ENCODE results near the gene JAKMIP1. TPM values are rescaled to one million over a fixed set of nuclear protein-coding genes. Genes with fewer than 3 reads are reported as not detected.
A peak's percentile ranks its signal among the peaks of the same experiment; 100 is the strongest.

The JAKMIP1 gene
- polyA plus RNA-seq, 6 donors from 2014 or later = not detected

GRCh38 chr4:6233929-6234328 lies 33.6 kb upstream of the JAKMIP1 start:
- Mint-ChIP-seq H3K27me3 (peaks cover 0 to 5% (median under 1%) of the 10 kb centered on the region in 3 donors), H3K27ac (no peak overlapping the region), H3K4me1 (no peaks in the 10 kb centered on the region), H3K36me3 (no peaks in the 10 kb centered on the region), H3K9me3 (no peaks in the 10 kb centered on the region), H3K4me3 (no peak overlapping the region)
- DNase-seq = no peak
- ATAC-seq (ENCODE audit: low read depth in 2 of 2) = no peak

GRCh38 chr4:6232836-6233785 lies 32.8 kb upstream of the JAKMIP1 start:
- H3K27me3 Mint-ChIP-seq = peaks cover 0 to 10% (median 5%) of the 10 kb centered on the region in 3 donors
- H3K9me3 Mint-ChIP-seq = no peaks in the 10 kb centered on the region
- no peak overlapping the region for H3K27ac Mint-ChIP-seq
- H3K36me3 Mint-ChIP-seq = no peaks in the 10 kb centered on the region
- DNase-seq (no peak), ATAC-seq (ENCODE audit: low read depth in 2 of 2) (no peak)
- no peaks in the 10 kb centered on the region for H3K4me1 Mint-ChIP-seq
- no peak overlapping the region for H3K4me3 Mint-ChIP-seq

GRCh38 chr4:6231663-6232165 lies 31.4 kb upstream of the JAKMIP1 start:
- no peak for ATAC-seq (ENCODE audit: low read depth in 2 of 2)
- Mint-ChIP-seq H3K4me1 (no peaks in the 10 kb centered on the region), H3K4me3 (no peak overlapping the region), H3K9me3 (no peaks in the 10 kb centered on the region), H3K27me3 (peaks cover 5 to 17% (median 7%) of the 10 kb centered on the region in 3 donors), H3K36me3 (no peaks in the 10 kb centered on the region), H3K27ac (no peak overlapping the region)
- DNase-seq = no peak

- no peaks in the 10 kb centered on the region for H3K9me3 Mint-ChIP-seq
- ATAC-seq (ENCODE audit: low read depth in 2 of 2) (no peak), DNase-seq (no peak)
- H3K4me3 Mint-ChIP-seq = no peak overlapping the region
- no peaks in the 10 kb centered on the region for H3K36me3 Mint-ChIP-seq
- peaks cover 5 to 24% (median 14%) of the 10 kb centered on the region in 3 donors for H3K27me3 Mint-ChIP-seq
- no peaks in the 10 kb centered on the region for H3K4me1 Mint-ChIP-seq
- no peak overlapping the region for H3K27ac Mint-ChIP-seq
Observed at GRCh38 chr4:6230827-6231662, 30.7 kb upstream of the JAKMIP1 start.

- DNase-seq (no peak), ATAC-seq (ENCODE audit: low read depth in 2 of 2) (no peak)
- H3K27ac Mint-ChIP-seq = no peak overlapping the region
- H3K9me3 Mint-ChIP-seq = no peaks in the 10 kb centered on the region
- no peaks in the 10 kb centered on the region for H3K36me3 Mint-ChIP-seq
- no peaks in the 10 kb centered on the region for H3K4me1 Mint-ChIP-seq
- H3K27me3 Mint-ChIP-seq = peaks cover 5 to 30% (median 20%) of the 10 kb centered on the region in 3 donors
- H3K4me3 Mint-ChIP-seq = no peak overlapping the region
Observed at GRCh38 chr4:6230502-6230785, 30.1 kb upstream of the JAKMIP1 start.

- Mint-ChIP-seq H3K27ac (no peak overlapping the region), H3K9me3 (no peaks in the 10 kb centered on the region), H3K4me3 (no peak overlapping the region), H3K27me3 (peaks cover 6 to 36% (median 24%) of the 10 kb centered on the region in 3 donors), H3K4me1 (no peaks in the 10 kb centered on the region), H3K36me3 (no peaks in the 10 kb centered on the region)
- no peak for DNase-seq
- ATAC-seq (ENCODE audit: low read depth in 2 of 2) = no peak
Observed at GRCh38 chr4:6229671-6230501, 29.5 kb upstream of the JAKMIP1 start.

GRCh38 chr4:6229095-6229494 lies 28.7 kb upstream of the JAKMIP1 start:
- H3K4me3 Mint-ChIP-seq = no peak overlapping the region
- DNase-seq (no peak), ATAC-seq (ENCODE audit: low read depth in 2 of 2) (no peak)
- H3K27me3 Mint-ChIP-seq = peaks cover 10 to 43% (median 31%) of the 10 kb centered on the region in 3 donors
- no peak overlapping the region for H3K27ac Mint-ChIP-seq
- no peaks in the 10 kb centered on the region for H3K4me1 Mint-ChIP-seq
- no peaks in the 10 kb centered on the region for H3K36me3 Mint-ChIP-seq
- no peaks in the 10 kb centered on the region for H3K9me3 Mint-ChIP-seq

GRCh38 chr4:6228158-6229067 lies 28.1 kb upstream of the JAKMIP1 start:
- no peak for DNase-seq
- no peak for ATAC-seq (ENCODE audit: low read depth in 2 of 2)
- Mint-ChIP-seq H3K27me3 (peaks cover 14 to 49% (median 31%) of the 10 kb centered on the region in 3 donors), H3K9me3 (peaks cover 0 to 2% (median 0%) of the 10 kb centered on the region in 7 donors), H3K4me3 (no peak overlapping the region), H3K36me3 (no peaks in the 10 kb centered on the region), H3K27ac (peak overlapping the region in 1 of 6 donors; percentile 11), H3K4me1 (no peaks in the 10 kb centered on the region)

- ATAC-seq (ENCODE audit: low read depth in 2 of 2) = no peak
- Mint-ChIP-seq H3K4me3 (no peak overlapping the region), H3K36me3 (no peaks in the 10 kb centered on the region), H3K4me1 (no peaks in the 10 kb centered on the region), H3K27ac (no peak overlapping the region), H3K9me3 (peaks cover 0 to 10% (median 4%) of the 10 kb centered on the region in 7 donors), H3K27me3 (peaks cover 21 to 58% (median 35%) of the 10 kb centered on the region in 3 donors)
- DNase-seq = no peak
Observed at GRCh38 chr4:6227412-6228157, 27.2 kb upstream of the JAKMIP1 start.

GRCh38 chr4:6226506-6226905 lies 26.2 kb upstream of the JAKMIP1 start:
- Mint-ChIP-seq H3K36me3 (no peaks in the 10 kb centered on the region), H3K4me1 (peaks cover 0 to under 1% (median 0%) of the 10 kb centered on the region in 3 donors), H3K27ac (no peak overlapping the region), H3K9me3 (peaks cover 0 to 13% (median 6%) of the 10 kb centered on the region in 7 donors), H3K4me3 (no peak overlapping the region), H3K27me3 (peaks cover 23 to 62% (median 40%) of the 10 kb centered on the region in 3 donors)
- DNase-seq = no peak
- ATAC-seq (ENCODE audit: low read depth in 2 of 2) = no peak

- Mint-ChIP-seq H3K27ac (peak overlapping the region in 1 of 6 donors; percentile 15), H3K9me3 (peaks cover 0 to 21% (median 6%) of the 10 kb centered on the region in 7 donors), H3K4me3 (no peak overlapping the region), H3K4me1 (peaks cover 0 to 4% (median 0%) of the 10 kb centered on the region in 3 donors), H3K27me3 (peaks cover 23 to 72% (median 50%) of the 10 kb centered on the region in 3 donors), H3K36me3 (no peaks in the 10 kb centered on the region)
- DNase-seq (no peak), ATAC-seq (ENCODE audit: low read depth in 2 of 2) (no peak)
Observed at GRCh38 chr4:6225469-6225868, 25.1 kb upstream of the JAKMIP1 start.

All from naive B cell (primary cell).